GM12878 (cell line): ENCODE data around the gene DEPDC7. TPM values are rescaled to one million over a fixed set of nuclear protein-coding genes. Genes with fewer than 3 reads are reported as not detected.
A peak's percentile ranks its signal among the peaks of the same experiment; 100 is the strongest.

Experiments
- ATAC-seq: fragments of 200-7000 bp; cut with Tn5 transposase; 3 replicates; pipeline ENCODE4 v1.9.1; 2020; ENCODE audit warnings: mild to moderate bottlenecking, moderate library complexity
- BruUV-seq: library from RNA; stranded (reverse); fragments of 400-500 nt; replicated peaks from 2 replicates; lab custom pipeline; 2021; lab: Mats Ljungman, UMichigan
- CTCF ChIA-PET: fragments of 300-600 bp; sonication (Branson Sonifier 250); formaldehyde crosslinking; extraction: SDS; loops from one replicate; lab custom pipeline; 2021; ENCODE audit warnings: inconsistent platforms; lab: Yijun Ruan, JAX
- POLR2A ChIA-PET: fragments of 350-600 bp; formaldehyde crosslinking; extraction: SDS; loops from one replicate; lab custom pipeline; 2021; ENCODE audit warnings: inconsistent platforms; lab: Charles Lee
- RAD21 ChIA-PET: fragments of 300-600 bp; sonication (Branson Sonifier 250); formaldehyde crosslinking; loops from one replicate; lab custom pipeline; 2023; ENCODE audit warnings: antibody characterized with exemption; ENCODE audit not compliant: unreplicated experiment; lab: Charles Lee
- SMC1A ChIA-PET: fragments of 300-600 bp; sonication (Branson Sonifier 250); formaldehyde crosslinking; loops from one replicate; lab custom pipeline; 2023; ENCODE audit not compliant: unreplicated experiment, uncharacterized antibody; lab: Charles Lee
- DNase-seq: peaks from one replicate; pipeline ENCODE4 v3.0.0-alpha.2; 2011; ENCODE audit warnings: low read depth, low spot score
- FAIRE-seq: peaks from 3 replicates; lab custom pipeline; 2011; peaks lifted over from hg19 to GRCh38; lab: Jason Lieb, UNC
- H2AFZ ChIP-seq: 2 replicates; pipeline ENCODE4 v1.6.0; 2011; ENCODE audit warnings: low read depth, low read length, control low read depth; ENCODE audit not compliant: control insufficient read depth
- H3K27ac ChIP-seq: 2 replicates; pipeline ENCODE4 v1.5.1; 2011; ENCODE audit warnings: control low read depth; ENCODE audit not compliant: control insufficient read depth, insufficient read depth
- H3K27me3 ChIP-seq, 2 experiments: replicated peaks in 1 of 2; 2 replicates each; pipeline versions ENCODE4 v1.6.0 to v1.6.1; 2011; ENCODE audit warnings: low read length in 1 of 2; ENCODE audit not compliant: control insufficient read depth in 2 of 2, insufficient read depth in 2 of 2
- H3K36me3 ChIP-seq, 2 experiments: 2 replicates each; pipeline ENCODE4 v1.5.1; 2011; ENCODE audit warnings: low read length in 1 of 2; ENCODE audit not compliant: control insufficient read depth in 2 of 2, insufficient read depth in 2 of 2
- H3K4me1 ChIP-seq: 2 replicates; pipeline ENCODE4 v1.6.1; 2011; ENCODE audit warnings: mild to moderate bottlenecking, low read length, moderate library complexity, mixed read lengths; ENCODE audit not compliant: control insufficient read depth, insufficient read depth
- H3K4me2 ChIP-seq: 2 replicates; pipeline ENCODE4 v1.6.0; 2011; ENCODE audit warnings: control low read depth; ENCODE audit not compliant: control insufficient read depth, insufficient read depth
- H3K4me3 ChIP-seq: fragments of 200-600 bp; sonication (generic); 2 replicates; pipeline ENCODE4 v1.5.1; 2016
- H3K79me2 ChIP-seq: 2 replicates; pipeline ENCODE4 v1.6.0; 2011; ENCODE audit warnings: low read length; ENCODE audit not compliant: control insufficient read depth, insufficient read depth
- H3K9ac ChIP-seq: 2 replicates; pipeline ENCODE4 v1.8.0; 2011; ENCODE audit warnings: low read length, control low read depth, mixed read lengths; ENCODE audit not compliant: control insufficient read depth, insufficient read depth
- H3K9me3 ChIP-seq: replicated peaks from 3 replicates; pipeline ENCODE4 v1.5.1; 2011; ENCODE audit warnings: mild to moderate bottlenecking, low read length; ENCODE audit not compliant: control insufficient read depth, insufficient read depth
- H4K20me1 ChIP-seq: 2 replicates; pipeline ENCODE4 v1.6.0; 2011; ENCODE audit not compliant: control insufficient read depth, insufficient read depth
- ATF2 ChIP-seq: IDR thresholded peaks from 2 replicates; pipeline ENCODE4 v1.6.1; 2012; ENCODE audit warnings: low read length, inconsistent platforms
- BMI1 ChIP-seq: fragments of 450-650 bp; IDR thresholded peaks from 2 replicates; pipeline ENCODE4 v1.6.1; 2016; ENCODE audit warnings: mild to moderate bottlenecking, moderate library complexity, borderline replicate concordance
- FOXM1 ChIP-seq: IDR thresholded peaks from 2 replicates; pipeline ENCODE4 v1.6.1; 2012; ENCODE audit warnings: low read depth, mild to moderate bottlenecking, inconsistent platforms, low read length, moderate library complexity
- HCFC1 ChIP-seq: fragments of 150-350 bp; IDR thresholded peaks from 2 replicates; pipeline ENCODE4 v1.6.1; 2014; ENCODE audit warnings: low read length
- HDAC2 ChIP-seq: fragments of 200-600 bp; sonication (generic); IDR thresholded peaks from 2 replicates; pipeline ENCODE4 v1.6.1; 2017
- HDGF ChIP-seq: fragments of 450-650 bp; IDR thresholded peaks from 2 replicates; pipeline ENCODE4 v1.6.1; 2016; ENCODE audit warnings: antibody characterized with exemption
- IRF5 ChIP-seq: fragments of 450-650 bp; IDR thresholded peaks from 2 replicates; pipeline ENCODE4 v1.6.1; 2017; ENCODE audit warnings: borderline replicate concordance
- KLF5 ChIP-seq: fragments of 450-650 bp; IDR thresholded peaks from 2 replicates; pipeline ENCODE4 v1.6.1; 2014; ENCODE audit warnings: mild to moderate bottlenecking; ENCODE audit not compliant: partially characterized antibody
- MYB ChIP-seq: fragments of 150-350 bp; IDR thresholded peaks from 2 replicates; pipeline ENCODE4 v1.6.1; 2014; ENCODE audit warnings: mild to moderate bottlenecking, low read depth, low read length, borderline replicate concordance
- RAD21 ChIP-seq: IDR thresholded peaks from 2 replicates; pipeline ENCODE4 v1.6.1; 2011; ENCODE audit warnings: mild to moderate bottlenecking, low read depth, low read length, moderate library complexity; ENCODE audit not compliant: insufficient read depth
- TCF12 ChIP-seq: IDR thresholded peaks from 2 replicates; pipeline ENCODE4 v1.6.1; 2011; ENCODE audit warnings: low read depth, mild to moderate bottlenecking, low read length
- ZBED1 ChIP-seq: IDR thresholded peaks from 2 replicates; pipeline ENCODE4 v1.6.1; 2016; ENCODE audit warnings: borderline replicate concordance
- ZBTB11 ChIP-seq: fragments of 450-650 bp; formaldehyde crosslinking; IDR thresholded peaks from 2 replicates; pipeline ENCODE4 v1.5.0; 2022; ENCODE audit warnings: mild to moderate bottlenecking, missing genetic modification characterization
- ZBTB40 ChIP-seq: fragments of 450-650 bp; IDR thresholded peaks from 2 replicates; pipeline ENCODE4 v1.6.1; 2016; ENCODE audit warnings: mild to moderate bottlenecking, moderate library complexity, borderline replicate concordance
- WGBS: methylation state at CpG from one replicate; pipeline ENCODE4 v1.1.6; 2016; ENCODE audit warnings: low lambda C conversion rate; ENCODE audit not compliant: insufficient replicate concordance, insufficient coverage; ENCODE audit errors: missing lambda C conversion rate; 5-methylcytosine and 5-hydroxymethylcytosine counted together
- in situ Hi-C: fragments of 300-500 bp; cut with MboI; formaldehyde crosslinking; loops from 9 replicates; pipeline ENCODE4 v1.14.3; 2018; ENCODE audit warnings: mixed read lengths
- intact Hi-C: fragments of 100-400 bp; cut with micrococcal nuclease; formaldehyde crosslinking; loops from one replicate; pipeline ENCODE4 v1.14.2; 2022; ENCODE audit not compliant: unreplicated experiment
- polyA plus RNA-seq, 11 experiments: library from polyadenylated mRNA; depleted of rRNA in 4 of 11; unstranded in 6 of 11; stranded (reverse) in 5 of 11; fragments of >200 nt; fragmentation: Nextera tagmentation in 4 of 11; fragmentation: Illumina TruSeq in 1 of 11; extraction: Ambion mirVana in 4 of 11; extraction: Trizol in 1 of 11; gene quantifications; 1 replicate in 1 of 11; 2 replicates in 10 of 11; pipeline versions ENCODE4 v1.2.1 to v1.2.3, GENCODE V29; 2011 to 2016; ENCODE audit warnings: inconsistent platforms in 2 of 11, missing spikeins in 2 of 11, low read depth in 1 of 11
- total RNA-seq, 4 experiments: library from RNA; depleted of rRNA in 3 of 4; stranded (reverse); fragments of >200 nt in 3 of 4; fragmentation: Illumina TruSeq in 1 of 4; extraction: Trizol in 1 of 4; gene quantifications; 2 replicates each; pipeline versions ENCODE4 v1.2.1 to v1.2.3, GENCODE V29; 2013 to 2021

DEPDC7 gene
- total and polyA plus RNA-seq, 10 of the 15 experiments (the other 5 are each of a cell fraction or from before 2014, with no cell fraction given) = 0.06 to 1.1 (median 0.49) TPM

GRCh38 chr11:33062137-33062536, 46.5 kb downstream of the DEPDC7 start:
- Histone ChIP-seq H3K27ac (peak overlapping the region; percentile 68), H3K27me3 (no peaks in the 10 kb centered on the region), H4K20me1 (no peaks in the 10 kb centered on the region)
- WGBS = 89% methylated on average over 5 of the region's 5 CpGs
- CTCF ChIA-PET = interaction anchor here (0.6 to 10.8 kb wide), 6 partner anchors 18 to 221 kb away, joined by 3 to 144 read pairs (median 4); no protein-coding TSS in a partner anchor
- no peak for TF ChIP-seq KLF5
- no peak for TF ChIP-seq HDAC2
- no peak for TF ChIP-seq ZBTB40
- TF ChIP-seq ATF2 = no peak
- no peak for TF ChIP-seq IRF5
- no peak for TF ChIP-seq ZBTB11 (CRISPR knock-in tag)
- TF ChIP-seq HCFC1 = no peak
- TF ChIP-seq BMI1 = no peak
- no peak for TF ChIP-seq ZBED1
- no peak for TF ChIP-seq RAD21
- no peak for TF ChIP-seq TCF12
- no peak for TF ChIP-seq MYB
- TF ChIP-seq FOXM1 = no peak
- no peak for TF ChIP-seq HDGF
- TF ChIP-seq, all 136 proteins: peak for 0
- no peaks in the 10 kb centered on the region for H3K9me3 ChIP-seq
- no peak overlapping the region for H3K9ac ChIP-seq
- no peak overlapping the region for H3K4me2 ChIP-seq
- RAD21 ChIA-PET = interaction anchor here (1.0 to 6.8 kb wide), 4 partner anchors 23 to 242 kb away, joined by 3 to 53 read pairs (median 7); partner anchors contain the start of gene TCP11L1
- no peaks in the 10 kb centered on the region for H3K79me2 ChIP-seq
- FAIRE-seq (no peak), ATAC-seq (no peak), DNase-seq (no peak)
- SMC1A ChIA-PET = interaction anchor here (0.6 to 11.0 kb wide), 14 partner anchors 23 to 269 kb away, joined by 3 to 141 read pairs (median 5); partner anchors contain the start of genes CSTF3, QSER1 and TCP11L1
- H2AFZ ChIP-seq = no peak overlapping the region
- intact Hi-C loops (loop anchor here (5.0 kb wide), 1 partner anchor 175 kb away; no protein-coding TSS in a partner anchor), in situ Hi-C loops (loop anchor here (5.0 to 10.0 kb wide), 2 partner anchors 105 to 257 kb away; no protein-coding TSS in a partner anchor)
- peaks cover 43% of the 10 kb centered on the region for H3K4me1 ChIP-seq
- peaks cover 0 to 8% of the 10 kb centered on the region in 2 experiments; a peak in 3 of 4 replicates for H3K36me3 ChIP-seq
- BruUV-seq = no TSS peak
- H3K4me3 ChIP-seq = no peak overlapping the region
- POLR2A ChIA-PET = no interaction called here
